NOMO-1 treated with DMSO at 0.1 percent for 48 hours (cell line): Measurements from ENCODE around the gene TIGD3.
"Not testable (repeated sequence)": the region's sequence is repeated elsewhere in the genome, so short reads cannot be mapped to it uniquely, and the experiment has no call there.

ENCODE experiments used
- DNase-seq: peaks from one replicate; lab custom pipeline; 2025; ENCODE audit not compliant: unreplicated experiment; lab: John Stamatoyannopoulos, UW

The TIGD3 gene

DNA sequence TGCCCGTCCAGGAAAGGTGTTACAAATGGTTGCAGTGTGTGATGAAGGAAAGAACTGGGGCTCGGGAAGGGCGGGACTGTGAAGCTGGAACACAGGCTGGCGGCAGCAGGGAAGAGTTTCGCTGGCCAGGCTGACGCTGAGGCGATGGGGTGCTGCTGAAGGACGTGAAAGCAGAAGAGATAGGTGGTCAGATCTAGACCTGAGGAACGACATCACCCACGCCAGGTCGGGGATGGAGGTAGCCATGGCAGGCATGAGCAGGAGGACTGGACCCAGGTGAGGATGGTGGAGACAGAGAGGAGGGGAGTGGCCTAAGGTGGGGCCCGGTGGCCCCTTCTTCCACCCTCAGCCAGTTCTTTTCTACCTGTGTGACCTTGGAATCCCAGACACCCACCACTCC is 30.7 kb upstream of the TIGD3 start:
- no peak for DNase-seq

GRCh38 chr11:65325435-65325834 is 29.1 kb upstream of the TIGD3 start:
- no peak for DNase-seq

DNA sequence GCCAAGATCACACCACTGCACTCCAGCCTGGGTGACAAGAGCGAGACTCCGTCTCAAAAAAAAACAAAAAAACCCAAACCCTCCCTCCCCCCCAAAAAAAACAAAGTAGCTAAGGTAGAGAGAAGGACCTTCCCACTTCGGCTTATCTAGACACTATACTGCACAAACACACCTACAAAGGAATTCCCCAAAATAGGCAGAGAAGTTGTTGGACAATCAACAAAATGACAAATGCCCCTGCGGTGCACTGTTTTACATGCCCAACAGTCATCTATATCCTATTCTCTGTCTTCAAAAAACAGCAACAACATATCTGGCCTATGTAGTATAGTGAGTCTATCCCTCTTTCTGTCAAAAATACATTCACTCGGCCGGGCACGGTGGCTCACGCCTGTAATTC is 27.5 kb upstream of the TIGD3 start:
- DNase-seq, result no peak

- peak; percentile 69 for DNase-seq
Measured at GRCh38 chr11:65329478-65329877, 25.1 kb upstream of the TIGD3 start.

GRCh38 chr11:65329944-65330403 is 24.6 kb upstream of the TIGD3 start:
- peak; percentile 83 for DNase-seq

- DNase-seq, result no peak
Measured at GRCh38 chr11:65330544-65330943, 24.0 kb upstream of the TIGD3 start.

GRCh38 chr11:65332591-65332990 is 22.0 kb upstream of the TIGD3 start:
- DNase-seq, result not testable (repeated sequence)

GRCh38 chr11:65334696-65335295 is 19.8 kb upstream of the TIGD3 start:
- no peak for DNase-seq

DNA sequence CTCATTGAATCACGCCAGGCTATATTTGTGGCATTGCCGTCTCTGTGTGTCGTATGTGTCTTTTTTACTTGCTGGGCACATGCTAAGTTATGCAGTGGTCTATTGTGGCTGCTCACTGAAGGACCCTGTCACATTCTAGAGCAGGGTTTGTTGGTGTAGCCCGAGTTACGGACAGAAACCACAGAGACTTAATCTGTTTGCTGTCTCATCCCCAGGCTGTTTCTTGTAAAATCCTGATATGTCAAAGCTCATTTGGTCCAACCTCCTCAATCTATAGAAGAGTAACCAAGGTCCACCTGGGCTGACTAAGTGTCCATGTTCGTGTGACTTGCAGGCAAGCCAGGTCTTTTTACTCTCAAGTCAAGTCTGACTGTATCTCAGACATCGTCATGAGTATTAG is 15.9 kb upstream of the TIGD3 start:
- DNase-seq, result no peak

- DNase-seq, result no peak
Measured at GRCh38 chr11:65340226-65340625, 14.3 kb upstream of the TIGD3 start.

DNA sequence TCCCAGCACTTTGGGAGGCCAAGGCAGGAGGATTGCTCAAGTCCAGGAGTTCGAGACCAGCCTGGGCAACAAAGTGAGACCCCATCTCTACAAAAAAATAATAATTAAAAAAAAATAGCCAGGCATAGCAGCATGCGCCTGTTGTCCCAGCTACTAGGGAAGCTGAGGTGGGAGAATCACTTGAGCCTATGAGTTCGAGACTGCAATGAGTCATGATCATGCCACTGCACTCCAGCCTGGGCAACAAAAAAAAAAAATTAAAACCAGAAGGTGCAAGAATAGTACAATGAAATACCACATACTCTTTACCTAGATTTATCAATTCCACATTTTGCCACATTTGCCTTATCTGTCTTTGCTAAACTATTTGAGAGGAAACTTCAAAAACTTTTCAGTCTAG is 12.7 kb upstream of the TIGD3 start:
- no peak for DNase-seq

DNA sequence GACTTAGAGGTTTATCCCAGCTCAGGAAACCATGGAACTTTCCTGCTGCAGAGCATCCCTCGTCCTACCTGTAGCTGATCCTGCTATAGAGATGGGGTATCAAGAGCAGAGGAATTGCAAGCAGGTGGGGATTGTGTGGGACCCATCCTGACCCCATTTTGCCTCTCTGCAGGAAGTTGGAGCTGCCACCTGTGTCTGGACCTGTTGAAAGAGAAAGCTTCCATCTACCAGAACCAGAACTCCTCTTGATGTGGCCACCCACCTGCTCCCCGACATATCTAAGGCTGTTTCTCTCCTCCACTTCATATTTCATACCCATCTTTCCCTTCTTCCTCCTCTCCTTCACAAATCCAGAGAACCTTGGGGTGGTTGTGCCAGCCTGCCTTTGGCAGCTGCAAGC is 3.0 kb upstream of the TIGD3 start:
- no peak for DNase-seq

DNA sequence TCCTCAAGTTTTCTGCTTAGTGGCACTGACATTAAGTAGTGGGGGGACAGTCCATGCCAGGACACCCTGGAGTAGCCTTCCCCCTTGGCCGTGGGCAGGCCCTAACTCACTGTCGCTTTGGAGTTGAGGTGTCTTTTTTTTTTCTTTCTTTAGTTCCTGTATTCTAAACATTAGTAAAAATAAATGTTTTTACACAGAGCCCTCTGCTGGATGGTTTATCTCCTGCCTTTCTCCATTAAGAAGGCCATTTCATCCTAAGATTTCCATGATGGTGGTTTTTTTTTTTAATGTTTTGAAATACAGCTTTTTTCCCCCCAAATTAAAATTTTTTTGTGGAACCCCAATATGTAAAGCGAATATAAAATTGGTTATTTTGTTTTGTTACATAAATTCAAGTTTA is 1.8 kb upstream of the TIGD3 start:
- DNase-seq, result peak; percentile 53

DNA sequence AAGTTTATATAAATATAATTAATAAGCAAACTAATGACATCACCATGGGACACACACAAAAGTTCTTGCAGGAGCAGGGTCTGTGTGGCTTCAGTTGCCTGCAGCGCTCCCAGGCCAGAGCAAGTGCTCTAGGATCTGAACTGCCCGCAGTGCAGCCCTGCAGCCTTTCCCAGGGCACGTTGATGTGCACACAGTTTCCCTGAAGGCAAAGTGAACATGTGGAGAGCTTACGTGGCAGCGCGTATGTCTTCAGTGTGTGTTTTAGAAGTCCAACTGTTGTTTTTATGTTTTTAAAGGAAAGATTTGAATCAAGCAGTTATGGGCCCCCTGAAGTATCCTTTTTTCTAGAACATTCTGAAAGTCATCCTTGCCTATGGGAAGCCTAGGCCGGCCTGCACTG is 1.2 kb upstream of the TIGD3 start:
- no peak for DNase-seq

DNA sequence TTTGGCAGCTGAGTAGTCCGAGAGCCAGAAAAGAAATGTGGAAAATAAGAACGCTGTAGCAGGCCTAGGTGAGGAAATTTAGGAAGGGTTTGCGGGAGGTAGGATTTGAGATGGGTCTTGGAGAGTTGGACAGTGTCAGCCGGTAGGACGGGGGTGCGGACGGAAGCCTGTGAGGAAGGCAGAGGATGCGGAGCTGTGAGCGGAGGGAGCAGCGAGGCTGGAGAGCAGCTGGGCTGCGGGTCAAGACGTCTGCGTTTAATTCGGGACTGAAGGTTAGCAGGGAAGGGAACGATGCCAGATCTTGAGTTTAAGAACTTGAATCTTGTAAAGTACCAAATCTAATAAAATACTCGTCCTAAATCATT is 669 bp upstream of the TIGD3 start:
- DNase-seq, result no peak

DNA sequence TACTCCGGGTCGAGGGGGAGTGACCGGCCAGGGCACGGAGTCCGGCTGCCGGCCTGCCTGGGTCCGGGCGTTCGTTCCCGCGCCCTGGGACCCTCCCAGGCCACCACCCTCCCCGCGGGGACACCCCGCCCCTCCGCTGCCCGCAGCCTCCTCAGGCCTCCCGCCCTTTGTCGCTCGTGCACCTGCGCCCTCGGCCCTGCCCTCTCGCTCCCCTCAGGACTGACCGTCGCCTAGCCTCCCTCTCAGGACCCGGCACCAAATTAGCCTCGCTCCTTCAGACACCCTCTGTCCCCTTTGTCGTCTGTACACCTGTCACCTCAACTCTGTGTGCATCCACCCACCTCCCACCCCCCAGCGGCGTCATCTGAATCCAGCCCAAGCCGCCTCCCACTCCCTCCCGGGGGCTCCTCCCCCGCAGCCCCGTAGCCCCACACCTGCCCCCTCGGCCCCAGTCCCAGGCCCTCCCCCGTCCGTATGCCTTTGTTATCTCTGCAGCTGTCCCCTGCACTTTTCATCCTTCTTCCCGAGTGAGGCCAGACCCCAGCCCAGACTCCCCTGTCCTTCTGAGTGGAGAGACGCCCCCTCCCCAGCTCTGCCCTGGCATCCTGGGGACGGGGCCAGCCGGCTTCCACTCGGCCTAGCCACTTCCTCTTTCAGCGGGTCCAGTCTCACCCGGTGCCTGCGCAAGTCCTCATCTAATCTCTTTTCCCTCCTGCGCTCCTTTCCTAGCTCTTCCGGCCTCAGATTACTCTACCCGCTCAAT is 643 bp downstream of the TIGD3 start:
- peak; percentile 52 for DNase-seq

GRCh38 chr11:65355776-65356393 is 1.3 kb downstream of the TIGD3 start:
- DNase-seq, result no peak

- no peak for DNase-seq
Measured at GRCh38 chr11:65356394-65356972, 1.9 kb downstream of the TIGD3 start.

- no peak for DNase-seq
Measured at GRCh38 chr11:65357856-65358356, 3.4 kb downstream of the TIGD3 start.

DNA sequence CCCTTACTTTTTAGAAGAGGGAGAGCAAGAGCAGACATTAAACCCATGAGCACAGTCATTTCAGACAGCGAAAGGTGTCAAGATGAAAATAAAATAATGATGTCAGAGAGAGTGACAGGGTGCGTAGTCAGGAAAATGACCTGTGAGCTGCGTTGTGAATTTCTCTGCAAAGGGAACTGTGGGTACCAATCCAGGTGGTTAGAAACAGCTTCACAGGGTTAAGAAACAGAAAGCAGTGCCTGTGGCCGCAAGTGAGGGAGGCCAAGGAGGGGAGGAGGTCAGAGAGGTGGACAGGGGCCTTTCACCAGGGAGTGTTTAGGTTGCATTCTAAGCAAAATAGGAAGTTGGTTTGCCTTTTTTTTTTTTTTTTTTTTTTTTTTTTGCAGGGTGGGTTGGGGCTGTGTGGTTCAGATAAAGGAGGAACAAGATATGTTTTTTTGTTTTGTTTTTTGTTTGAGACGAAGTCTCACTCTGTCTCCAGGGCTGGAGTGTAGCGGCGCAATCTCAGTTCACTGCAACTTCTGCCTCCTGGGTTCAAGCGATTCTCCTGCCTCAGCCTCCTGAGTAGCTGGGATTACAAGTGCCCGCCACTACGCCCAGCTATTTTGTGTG is 7.9 kb downstream of the TIGD3 start:
- DNase-seq, result peak; percentile 78

- DNase-seq, result no peak
Measured at GRCh38 chr11:65362966-65363365, 8.4 kb downstream of the TIGD3 start.
